ENCODE measurements around the gene TOX2.

- TF ChIP-seq CTCF (IDR thresholded peaks at IDR 0.05) (no peak), POLR2A (IDR thresholded peaks at IDR 0.05) (no peak)
Measured at GRCh38 chr20:43942201-43942590, 27.5 kb downstream of the TOX2 start.

Measured in prostate gland (tissue), 2 donors.